Activated T-helper 17 cell treated with anti-CD3 and anti-CD28 coated beads, Interleukin-2, amount 50 U/mL, for 72 hours (primary cell): ENCODE data around the gene LARP7. TPM values are rescaled to one million over a fixed set of nuclear protein-coding genes. Genes with fewer than 3 reads are reported as not detected.
"Not testable (repeated sequence)": the region's sequence is repeated elsewhere in the genome, so short reads cannot be mapped to it uniquely, and the experiment has no call there.

Experiments
- ATAC-seq: fragments of 150-1000 bp; cut with Tn5 transposase; replicated peaks from 2 replicates; pipeline ENCODE4 v1.10.0; 2021; ENCODE audit warnings: mild to moderate bottlenecking, moderate library complexity
- H3K27ac Mint-ChIP-seq: one replicate; pipeline ENCODE4 v1.8.0; 2022; ENCODE audit warnings: mixed read lengths
- H3K27me3 Mint-ChIP-seq: one replicate; pipeline ENCODE4 v1.8.0; 2022; ENCODE audit warnings: mixed read lengths
- H3K36me3 Mint-ChIP-seq: one replicate; pipeline ENCODE4 v1.8.0; 2022; ENCODE audit warnings: low read depth, mild to moderate bottlenecking, mixed read lengths
- H3K4me1 Mint-ChIP-seq: one replicate; pipeline ENCODE4 v1.8.0; 2022; ENCODE audit warnings: mixed read lengths
- H3K4me3 Mint-ChIP-seq: one replicate; pipeline ENCODE4 v1.8.0; 2022; ENCODE audit warnings: mild to moderate bottlenecking, mixed read lengths
- H3K9me3 Mint-ChIP-seq: one replicate; pipeline ENCODE4 v1.8.0; 2022; ENCODE audit warnings: mixed read lengths
- total RNA-seq, 2 donors: library from RNA; stranded (reverse); gene quantifications; one replicate each; pipeline ENCODE4 v1.2.3, GENCODE V29; 2022

Gene LARP7
- total RNA-seq, 2 donors from 2014 or later: 45.2 to 54.7 TPM

DNA sequence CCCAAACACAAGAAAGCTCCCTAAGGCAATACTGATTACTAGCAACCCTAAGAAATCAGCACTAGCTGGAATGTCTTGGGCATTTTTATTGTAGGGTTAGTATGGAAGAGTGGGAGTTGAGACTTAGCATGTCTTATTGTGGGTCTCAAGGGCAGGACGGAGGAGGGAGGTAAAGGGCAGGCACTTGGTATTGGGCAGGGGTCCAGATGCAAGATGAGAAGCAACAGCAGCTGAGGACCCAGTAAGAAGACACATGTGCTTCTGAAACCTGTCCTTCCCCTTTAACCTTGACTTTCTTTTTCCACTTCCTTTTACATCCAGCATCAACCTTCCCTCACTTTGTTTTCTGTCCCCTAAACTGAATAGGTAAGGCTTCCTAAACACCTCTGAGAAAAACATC, 37.4 kb downstream of the LARP7 start:
- Mint-ChIP-seq H3K36me3 (no peaks in the 10 kb centered on the region), H3K27ac (no peak overlapping the region), H3K4me1 (no peaks in the 10 kb centered on the region), H3K27me3 (no peaks in the 10 kb centered on the region), H3K9me3 (no peaks in the 10 kb centered on the region), H3K4me3 (no peak overlapping the region)
- no peak for ATAC-seq

DNA sequence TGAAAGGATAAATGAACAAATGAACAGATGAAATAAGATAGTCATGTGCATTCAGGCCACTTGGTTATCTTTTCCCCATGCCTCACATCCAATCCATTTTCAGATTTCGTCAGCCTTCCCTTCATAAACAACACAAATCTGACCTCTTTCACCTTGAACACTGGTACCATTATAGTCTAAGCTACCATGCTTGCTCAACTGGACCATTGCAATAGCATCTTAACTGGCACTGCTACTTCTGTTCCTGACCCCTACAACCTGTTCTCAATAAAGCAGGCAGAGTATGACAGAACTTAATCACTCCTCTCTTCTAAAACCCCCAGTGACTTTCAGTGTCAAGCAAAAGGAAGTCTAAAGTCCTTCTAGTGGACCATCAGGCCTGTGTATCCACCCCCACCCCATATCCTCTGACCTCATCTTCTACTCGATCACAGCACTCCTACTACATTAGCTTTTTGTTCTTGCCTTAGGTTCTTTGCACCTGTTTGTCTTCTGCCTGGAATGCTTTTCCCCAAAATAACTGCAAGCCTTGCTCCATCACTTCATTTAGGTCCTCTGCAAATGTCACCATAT, 40.7 kb downstream of the LARP7 start:
- Mint-ChIP-seq H3K9me3 (no peaks in the 10 kb centered on the region), H3K36me3 (no peaks in the 10 kb centered on the region), H3K4me1 (no peaks in the 10 kb centered on the region), H3K27ac (no peak overlapping the region), H3K27me3 (no peaks in the 10 kb centered on the region), H3K4me3 (no peak overlapping the region)
- ATAC-seq: no peak

DNA sequence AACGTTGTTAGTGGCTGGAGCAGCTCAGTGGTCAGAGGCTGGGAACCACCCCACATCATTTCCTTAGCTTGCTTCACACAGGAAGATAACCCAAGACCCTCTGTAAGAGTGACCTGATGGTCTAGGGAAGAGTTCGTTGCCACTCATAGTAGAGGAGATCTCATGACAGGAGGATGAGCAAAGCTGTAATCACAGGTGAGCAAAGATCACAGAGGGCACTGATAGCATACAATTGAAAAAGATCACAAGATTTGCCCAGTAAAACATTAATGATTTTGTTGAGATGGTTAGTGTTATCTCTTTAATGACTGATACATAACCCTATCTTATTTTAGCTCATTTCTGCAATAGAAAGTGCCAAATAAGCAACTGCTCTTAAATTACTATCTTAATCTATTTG, 44.1 kb downstream of the LARP7 start:
- no peaks in the 10 kb centered on the region for H3K4me1 Mint-ChIP-seq
- H3K9me3 Mint-ChIP-seq: no peaks in the 10 kb centered on the region
- no peak overlapping the region for H3K4me3 Mint-ChIP-seq
- no peak for ATAC-seq
- no peaks in the 10 kb centered on the region for H3K27me3 Mint-ChIP-seq
- H3K36me3 Mint-ChIP-seq: no peaks in the 10 kb centered on the region
- no peak overlapping the region for H3K27ac Mint-ChIP-seq

DNA sequence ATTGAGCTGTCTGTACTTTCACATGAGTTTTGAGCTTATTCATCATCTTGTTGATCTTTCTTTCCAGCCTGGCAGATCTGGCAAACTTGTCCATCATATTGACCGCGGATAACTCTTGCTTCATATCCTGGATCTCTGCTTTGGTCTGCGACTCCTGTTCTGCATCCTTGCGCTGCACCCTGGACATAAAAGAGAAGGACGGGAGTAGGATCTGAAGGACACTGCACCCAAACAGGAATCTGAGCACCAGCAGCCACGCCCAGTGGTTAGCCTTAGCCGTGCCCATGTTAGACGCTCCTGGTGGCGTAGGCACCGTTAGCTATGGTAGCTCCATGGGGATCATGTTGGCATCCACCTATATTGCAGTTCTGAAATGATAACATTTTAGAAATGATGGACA, 56.6 kb downstream of the LARP7 start:
- Mint-ChIP-seq H3K9me3 (no peaks in the 10 kb centered on the region), H3K27me3 (peaks cover 3% of the 10 kb centered on the region), H3K27ac (no peak overlapping the region), H3K4me1 (no peaks in the 10 kb centered on the region), H3K4me3 (no peak overlapping the region), H3K36me3 (no peaks in the 10 kb centered on the region)
- no peak for ATAC-seq

DNA sequence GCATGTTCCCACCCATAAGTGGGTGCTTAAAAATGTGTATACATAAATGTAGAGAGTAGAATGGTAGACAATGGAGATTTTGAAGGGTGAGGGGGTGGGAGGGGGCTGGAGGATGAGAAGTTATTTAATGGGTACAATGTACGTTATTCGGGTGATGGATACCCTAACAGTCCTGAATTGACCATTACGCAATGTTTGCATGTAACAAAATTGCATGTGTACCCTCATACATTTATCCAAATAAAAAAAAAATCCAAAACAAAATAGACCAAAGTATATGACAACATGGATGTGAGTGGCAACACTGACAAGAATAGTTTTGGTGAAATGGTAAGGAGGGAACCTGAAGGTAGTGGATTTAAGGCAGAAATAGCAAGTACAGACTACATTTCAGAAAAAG, 63.7 kb downstream of the LARP7 start:
- Mint-ChIP-seq H3K27ac (no peak overlapping the region), H3K27me3 (peaks cover 30% of the 10 kb centered on the region), H3K4me1 (peaks cover 9% of the 10 kb centered on the region), H3K36me3 (no peaks in the 10 kb centered on the region), H3K9me3 (no peaks in the 10 kb centered on the region), H3K4me3 (no peak overlapping the region)
- ATAC-seq: no peak

DNA sequence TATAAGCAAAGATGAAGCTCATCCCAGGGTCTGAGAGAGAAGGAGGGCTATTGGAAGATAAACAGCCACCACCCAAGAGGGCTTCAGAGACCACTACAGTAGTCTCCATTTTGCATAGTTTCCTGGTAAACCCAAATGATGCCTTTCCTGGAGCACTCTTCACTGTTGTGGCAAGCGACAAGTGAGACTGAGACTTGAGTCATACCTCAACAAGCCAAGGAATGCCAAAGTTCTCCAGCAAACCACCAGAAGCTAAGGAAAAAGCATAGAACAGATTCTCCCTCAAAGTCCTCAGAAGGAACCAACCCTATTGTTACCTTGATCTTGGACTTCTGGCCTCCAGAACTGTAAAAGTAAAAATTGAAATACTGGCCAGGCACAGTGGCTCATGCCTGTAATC, 65.9 kb downstream of the LARP7 start:
- ATAC-seq: no peak
- Mint-ChIP-seq H3K27me3 (peaks cover 40% of the 10 kb centered on the region), H3K4me1 (peaks cover 14% of the 10 kb centered on the region), H3K4me3 (no peak overlapping the region), H3K27ac (no peak overlapping the region), H3K9me3 (no peaks in the 10 kb centered on the region), H3K36me3 (no peaks in the 10 kb centered on the region)

DNA sequence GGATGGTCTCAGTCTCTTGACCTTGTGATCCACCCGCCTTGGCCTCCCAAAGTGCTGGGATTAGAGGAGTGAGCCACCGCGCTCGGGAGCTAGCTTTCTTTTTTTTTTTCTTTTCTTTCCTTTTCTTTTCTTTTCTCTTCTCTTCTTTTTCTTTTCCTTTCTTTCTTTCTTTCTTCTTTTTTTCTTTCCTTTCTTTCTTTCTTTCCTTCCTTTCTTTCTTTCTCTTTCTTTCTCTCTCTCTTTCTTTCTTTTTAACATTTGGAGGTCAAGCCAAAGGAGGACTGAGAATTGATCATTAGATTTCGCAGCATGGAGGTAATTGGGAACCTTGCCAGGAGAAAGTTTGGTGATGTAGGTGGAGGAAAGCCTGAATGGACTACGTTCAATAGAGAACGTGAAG, 67.4 kb downstream of the LARP7 start:
- peaks cover 37% of the 10 kb centered on the region for H3K27me3 Mint-ChIP-seq
- no peaks in the 10 kb centered on the region for H3K9me3 Mint-ChIP-seq
- H3K36me3 Mint-ChIP-seq: no peaks in the 10 kb centered on the region
- no peak for ATAC-seq
- peak overlapping the region; percentile 78 for H3K4me3 Mint-ChIP-seq
- peaks cover 14% of the 10 kb centered on the region for H3K4me1 Mint-ChIP-seq
- H3K27ac Mint-ChIP-seq: no peak overlapping the region

DNA sequence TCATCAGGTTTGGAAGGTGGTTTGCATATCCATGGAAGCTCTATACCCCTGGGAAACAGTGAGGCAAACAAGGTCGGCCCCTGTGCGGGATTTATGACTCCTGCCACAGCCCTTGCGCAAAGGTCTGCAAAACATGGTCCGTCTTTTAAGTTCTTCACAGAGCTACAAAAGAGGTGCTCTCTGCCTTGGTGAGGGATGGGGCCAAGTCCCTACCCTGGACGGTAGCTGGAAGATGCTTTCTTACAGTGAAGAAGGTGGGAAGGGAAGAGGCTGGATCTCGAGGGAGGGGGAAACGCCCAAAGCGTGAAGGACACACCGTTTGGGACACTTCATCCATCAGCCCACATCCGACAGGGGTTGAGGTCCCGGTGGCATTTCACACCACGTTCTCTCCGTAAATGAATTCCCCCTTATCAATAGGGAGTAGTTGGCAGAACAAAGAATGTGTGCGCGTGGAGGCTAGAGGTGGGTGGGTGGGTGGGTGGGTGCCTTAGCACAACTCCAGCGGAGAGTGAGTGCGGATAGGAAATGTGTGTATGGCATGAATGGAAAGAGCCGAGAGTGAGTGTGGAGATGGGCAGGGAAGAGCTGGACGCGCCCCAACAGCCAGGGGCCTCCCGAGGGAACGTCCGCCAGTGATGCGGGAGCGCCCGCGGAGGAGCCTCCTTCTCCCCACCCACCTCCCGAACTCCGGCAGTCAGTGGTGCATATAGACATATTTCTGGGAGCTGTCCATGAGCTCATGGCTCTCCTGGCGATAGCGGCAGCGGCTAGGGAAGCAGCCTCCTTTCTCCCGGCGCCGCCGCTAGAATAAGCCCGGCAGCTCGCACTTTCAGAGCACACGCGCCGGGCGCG, 68.3 kb downstream of the LARP7 start:
- H3K27me3 Mint-ChIP-seq: peaks cover 38% of the 10 kb centered on the region
- peak; percentile 39 for ATAC-seq
- H3K4me1 Mint-ChIP-seq: peaks cover 14% of the 10 kb centered on the region
- no peaks in the 10 kb centered on the region for H3K36me3 Mint-ChIP-seq
- H3K9me3 Mint-ChIP-seq: no peaks in the 10 kb centered on the region
- no peak overlapping the region for H3K27ac Mint-ChIP-seq
- H3K4me3 Mint-ChIP-seq: peak overlapping the region; percentile 78

DNA sequence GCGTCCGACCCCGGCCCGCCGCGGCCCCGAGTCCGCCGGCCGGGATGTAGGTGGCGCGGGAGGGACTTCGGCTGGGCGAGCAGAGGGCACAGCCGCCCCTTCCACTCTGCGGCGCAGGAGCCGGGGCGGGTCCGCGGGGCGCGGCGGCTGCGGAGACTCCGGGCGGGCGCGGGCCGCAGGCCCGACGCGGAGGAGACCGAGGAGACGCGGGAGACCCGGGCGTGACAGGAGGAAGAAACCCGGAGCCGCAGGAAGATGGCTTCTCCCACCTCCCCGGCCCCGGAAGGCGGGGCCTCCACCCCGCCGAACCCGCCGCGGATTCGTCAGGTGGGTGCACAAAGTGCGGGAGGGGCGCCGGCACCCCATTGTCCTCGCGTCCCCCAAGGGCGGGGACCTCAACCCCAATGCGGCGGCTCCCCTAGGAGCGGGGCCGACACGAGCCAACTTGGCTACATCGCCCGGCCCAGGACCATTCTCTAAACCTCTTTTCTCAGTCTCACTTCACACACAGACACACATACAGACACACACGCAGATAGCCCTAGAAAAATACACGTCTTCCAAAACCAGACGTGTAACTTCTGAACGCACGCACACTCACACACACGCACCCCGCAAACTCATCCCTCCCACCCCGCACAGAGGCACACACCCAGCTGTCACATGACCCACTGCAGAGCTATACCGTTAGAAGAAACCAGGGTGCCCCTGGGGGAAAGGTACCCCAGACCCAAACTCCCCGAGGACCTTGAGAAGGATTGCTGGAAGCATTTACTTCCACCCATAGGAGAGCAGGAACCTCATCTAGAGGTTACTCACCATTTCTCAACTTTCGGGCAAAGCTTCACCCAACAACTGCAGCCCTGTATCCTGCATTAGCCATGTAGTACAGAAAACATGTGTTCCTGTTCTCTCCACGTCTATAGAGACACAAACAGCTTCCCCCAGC, 69.2 kb downstream of the LARP7 start:
- peak overlapping the region; percentile 69 for H3K27ac Mint-ChIP-seq
- peak overlapping the region; percentile 90 for H3K4me3 Mint-ChIP-seq
- peak; percentile 73 for ATAC-seq
- not testable (repeated sequence) for H3K36me3 Mint-ChIP-seq, H3K9me3 Mint-ChIP-seq
- peaks cover 32% of the 10 kb centered on the region for H3K27me3 Mint-ChIP-seq
- H3K4me1 Mint-ChIP-seq: peaks cover 14% of the 10 kb centered on the region

DNA sequence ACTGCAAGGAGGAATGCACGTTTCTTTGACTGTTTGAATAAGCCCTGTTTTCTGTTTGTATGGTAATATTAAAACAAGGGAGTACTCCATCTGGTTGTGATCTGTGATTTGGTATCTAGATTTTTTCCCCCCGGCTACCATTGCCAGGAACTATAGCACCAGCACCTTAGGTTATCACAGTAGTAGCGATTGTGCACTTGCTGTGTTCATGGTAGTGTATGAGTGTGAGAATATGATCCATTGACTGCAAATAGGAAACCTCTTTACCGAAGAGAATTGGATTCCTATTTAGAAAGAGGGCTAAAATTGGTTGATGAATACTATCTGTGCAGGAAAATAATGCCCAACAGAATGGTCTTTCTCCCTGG, 69.9 kb downstream of the LARP7 start:
- Mint-ChIP-seq H3K27me3 (peaks cover 30% of the 10 kb centered on the region), H3K27ac (no peak overlapping the region), H3K9me3 (no peaks in the 10 kb centered on the region), H3K36me3 (no peaks in the 10 kb centered on the region), H3K4me1 (peaks cover 14% of the 10 kb centered on the region), H3K4me3 (peak overlapping the region; percentile 90)
- ATAC-seq: no peak

Other genes with a start within 250 kb of the LARP7 start
- gene NEUROG2, start 121.0 kb upstream of the LARP7 start, total RNA-seq: not detected
- gene ZGRF1, start 234 bp upstream of the LARP7 start, total RNA-seq: 10 to 100 TPM; 40.4 to 41.9 TPM